CD4-positive, alpha-beta T cell (primary cell): ENCODE measurements around the gene RASL11A. TPM values are rescaled to one million over a fixed set of nuclear protein-coding genes. Genes with fewer than 3 reads are reported as not detected.
"Not testable (repeated sequence)": the region's sequence is repeated elsewhere in the genome, so short reads cannot be mapped to it uniquely, and the experiment has no call there.

Source experiments
- ATAC-seq: fragments of 200-7000 bp; cut with Tn5 transposase; one replicate; pipeline ENCODE4 v1.10.0; 2022; ENCODE audit warnings: mild to moderate bottlenecking; ENCODE audit not compliant: poor library complexity
- CTCF ChIA-PET: fragments of 350-600 bp; sonication (Branson Sonifier 250); formaldehyde crosslinking; loops from one replicate; lab custom pipeline; 2021; ENCODE audit warnings: antibody characterized with exemption, inconsistent platforms; lab: Charles Lee
- POLR2A ChIA-PET: fragments of 350-600 bp; sonication (Branson Sonifier 250); formaldehyde crosslinking; loops from one replicate; lab custom pipeline; 2021; ENCODE audit warnings: antibody characterized with exemption, inconsistent platforms; lab: Charles Lee
- DNase-seq, 14 experiments: peaks; one replicate each; pipeline ENCODE4 v3.0.0-alpha.2; 2013 to 2020; ENCODE audit warnings: mixed read lengths in 2 of 14
- H3K27ac ChIP-seq, 2 donors: one replicate each; pipeline versions ENCODE4 v1.5.1 to v1.7.0; 2013; ENCODE audit warnings: low read length in 2 of 2, low read depth in 1 of 2, mild to moderate bottlenecking in 1 of 2
- H3K27me3 ChIP-seq, 2 experiments: 1 replicate in 1 of 2; 2 replicates in 1 of 2; pipeline versions ENCODE4 v1.6.1 to v1.7.0; 2013; ENCODE audit warnings: low read length in 2 of 2, control low read depth in 1 of 2, mild to moderate bottlenecking in 1 of 2, moderate library complexity in 1 of 2; ENCODE audit not compliant: insufficient read depth in 2 of 2, control insufficient read depth in 1 of 2
- H3K36me3 ChIP-seq: one replicate; pipeline ENCODE4 v1.6.1; 2013; ENCODE audit warnings: low read length, control low read depth; ENCODE audit not compliant: insufficient read depth
- H3K4me1 ChIP-seq: one replicate; pipeline ENCODE4 v1.6.1; 2013; ENCODE audit warnings: low read length, control low read depth; ENCODE audit not compliant: insufficient read depth
- H3K4me3 ChIP-seq: one replicate; pipeline ENCODE4 v1.5.1; 2013; ENCODE audit warnings: mild to moderate bottlenecking, low read length, moderate library complexity
- H3K9me3 ChIP-seq, 2 experiments: 1 replicate in 1 of 2; 2 replicates in 1 of 2; pipeline versions ENCODE4 v1.6.1 to v1.7.0; 2013; ENCODE audit warnings: low read length in 2 of 2, mild to moderate bottlenecking in 2 of 2, control low read depth in 1 of 2, moderate library complexity in 1 of 2; ENCODE audit not compliant: control insufficient read depth in 1 of 2, insufficient read depth in 1 of 2
- H3K27ac Mint-ChIP-seq: one replicate; pipeline ENCODE4 v1.8.0; 2020; ENCODE audit warnings: mixed read lengths
- H3K27me3 Mint-ChIP-seq: one replicate; pipeline ENCODE4 v1.8.0; 2021; ENCODE audit warnings: mixed read lengths
- H3K36me3 Mint-ChIP-seq: one replicate; pipeline ENCODE4 v1.8.0; 2021; ENCODE audit warnings: low read depth, mixed read lengths
- H3K4me1 Mint-ChIP-seq: one replicate; pipeline ENCODE4 v1.8.0; 2021; ENCODE audit warnings: low read depth, mixed read lengths
- H3K4me3 Mint-ChIP-seq: one replicate; pipeline ENCODE4 v1.8.0; 2020; ENCODE audit warnings: mild to moderate bottlenecking, mixed read lengths
- H3K9me3 Mint-ChIP-seq: one replicate; pipeline ENCODE4 v1.8.0; 2020; ENCODE audit warnings: mixed read lengths
- intact Hi-C, 2 experiments: fragments of 100-400 bp; cut with DNase I in 1 of 2; cut with micrococcal nuclease in 1 of 2; formaldehyde crosslinking; loops; one replicate each; pipeline versions ENCODE4 v1.15.1 to v1.9.0; 2023 to 2025; cut with DNase I, micrococcal nuclease
- total RNA-seq, 174 experiments: library from RNA in 2 of 174; stranded (reverse) in 2 of 174; gene quantifications; one replicate each; pipeline ENCODE4 v1.2.3 and lab custom pipeline; 2021 to 2026
- TF ChIP-seq, protein P1 (sequence below): fragments of 200-600 bp; IDR thresholded peaks from one replicate; pipeline ENCODE4 v1.8.0; 2022; ENCODE audit warnings: antibody characterized with exemption, mild to moderate bottlenecking

The RASL11A gene
- total RNA-seq, 2 experiments from 2014 or later, result 2.9 to 4.7 TPM

DNA sequence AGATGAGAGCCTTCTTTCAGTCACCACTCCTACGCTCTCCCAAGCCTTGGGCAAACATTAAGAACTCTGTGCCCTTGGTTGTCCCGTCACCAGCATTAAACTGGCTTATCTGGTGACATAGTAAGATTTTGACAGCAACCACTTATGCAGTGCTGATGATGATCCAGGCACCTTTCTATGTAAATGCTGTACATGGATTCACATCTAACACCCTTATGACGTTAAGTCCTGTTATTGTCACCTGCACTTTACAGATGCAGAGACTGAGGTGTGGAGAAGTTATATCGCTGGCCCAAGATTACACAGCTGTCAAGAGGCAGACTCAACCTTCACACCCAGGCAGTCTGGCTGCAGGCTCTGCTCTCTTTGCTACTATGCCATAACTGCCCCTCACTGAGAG, 25.0 kb downstream of the RASL11A start:
- Histone ChIP-seq H3K4me1 (peaks cover 31% of the 10 kb centered on the region), H3K4me3 (no peak overlapping the region), H3K27me3 (peaks cover 0 to 3% of the 10 kb centered on the region in 2 experiments), H3K36me3 (no peaks in the 10 kb centered on the region), H3K27ac (no peak overlapping the region), H3K9me3 (no peaks in the 10 kb centered on the region)
- H3K36me3 Mint-ChIP-seq, result no peaks in the 10 kb centered on the region
- CTCF ChIA-PET, result no interaction called here
- ATAC-seq, result no peak
- intact Hi-C loops, result no loop called here
- H3K27ac Mint-ChIP-seq, result peak overlapping the region; percentile 86
- no peak overlapping the region for H3K4me3 Mint-ChIP-seq
- no peaks in the 10 kb centered on the region for H3K27me3 Mint-ChIP-seq
- peaks cover 33% of the 10 kb centered on the region for H3K4me1 Mint-ChIP-seq
- POLR2A ChIA-PET, result no interaction called here
- no peaks in the 10 kb centered on the region for H3K9me3 Mint-ChIP-seq
- TF ChIP-seq, protein P1, sequence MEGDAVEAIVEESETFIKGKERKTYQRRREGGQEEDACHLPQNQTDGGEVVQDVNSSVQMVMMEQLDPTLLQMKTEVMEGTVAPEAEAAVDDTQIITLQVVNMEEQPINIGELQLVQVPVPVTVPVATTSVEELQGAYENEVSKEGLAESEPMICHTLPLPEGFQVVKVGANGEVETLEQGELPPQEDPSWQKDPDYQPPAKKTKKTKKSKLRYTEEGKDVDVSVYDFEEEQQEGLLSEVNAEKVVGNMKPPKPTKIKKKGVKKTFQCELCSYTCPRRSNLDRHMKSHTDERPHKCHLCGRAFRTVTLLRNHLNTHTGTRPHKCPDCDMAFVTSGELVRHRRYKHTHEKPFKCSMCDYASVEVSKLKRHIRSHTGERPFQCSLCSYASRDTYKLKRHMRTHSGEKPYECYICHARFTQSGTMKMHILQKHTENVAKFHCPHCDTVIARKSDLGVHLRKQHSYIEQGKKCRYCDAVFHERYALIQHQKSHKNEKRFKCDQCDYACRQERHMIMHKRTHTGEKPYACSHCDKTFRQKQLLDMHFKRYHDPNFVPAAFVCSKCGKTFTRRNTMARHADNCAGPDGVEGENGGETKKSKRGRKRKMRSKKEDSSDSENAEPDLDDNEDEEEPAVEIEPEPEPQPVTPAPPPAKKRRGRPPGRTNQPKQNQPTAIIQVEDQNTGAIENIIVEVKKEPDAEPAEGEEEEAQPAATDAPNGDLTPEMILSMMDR, result no peak
- no peak for DNase-seq

DNA sequence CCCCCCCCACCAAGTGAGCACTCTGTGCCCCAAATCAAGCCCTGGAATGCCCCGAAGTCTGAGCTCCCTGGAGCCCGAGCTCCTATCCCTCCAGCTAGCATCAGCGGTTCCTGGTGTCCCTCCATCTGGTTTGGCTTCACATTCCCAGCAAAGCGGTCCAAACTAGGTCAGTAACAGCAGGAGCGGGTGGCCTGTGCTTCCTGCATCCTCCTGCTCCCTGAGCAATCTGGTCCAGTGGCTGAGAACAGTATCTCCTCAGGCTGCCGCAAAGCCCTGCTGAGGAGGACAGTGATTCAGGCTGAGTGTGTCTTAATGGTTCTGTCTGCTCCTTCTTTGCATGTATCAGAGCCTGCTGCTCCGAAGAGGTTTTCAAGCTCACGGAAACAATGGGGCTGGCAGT, 25.9 kb downstream of the RASL11A start:
- TF ChIP-seq, protein P1, result no peak

DNA sequence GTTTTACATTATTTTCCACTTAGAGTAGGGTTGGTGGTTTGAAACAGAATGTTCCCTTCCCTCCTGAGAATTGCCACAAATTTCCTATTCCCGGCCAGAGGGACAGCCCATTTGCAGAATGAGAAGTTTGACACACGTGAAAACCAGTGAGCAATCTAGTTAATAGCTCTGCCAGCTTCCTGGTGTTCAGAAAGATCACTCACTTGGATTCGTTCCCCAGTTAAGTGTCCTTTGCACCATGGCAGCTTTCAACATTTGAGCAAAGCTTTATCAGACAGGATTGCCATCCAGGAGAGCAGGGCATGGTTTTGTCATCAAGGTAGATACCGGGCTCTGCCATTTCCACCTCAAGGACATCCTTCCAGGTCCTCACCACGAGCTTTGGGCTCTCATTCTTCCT, 28.2 kb downstream of the RASL11A start:
- Histone ChIP-seq H3K27ac (no peak overlapping the region), H3K4me3 (no peak overlapping the region), H3K36me3 (no peaks in the 10 kb centered on the region), H3K27me3 (peaks cover 0 to 3% of the 10 kb centered on the region in 2 experiments), H3K4me1 (peaks cover 20% of the 10 kb centered on the region), H3K9me3 (no peaks in the 10 kb centered on the region)
- ATAC-seq (no peak), DNase-seq (no peak)
- intact Hi-C loops, result no loop called here
- CTCF ChIA-PET, result no interaction called here
- POLR2A ChIA-PET, result no interaction called here
- Mint-ChIP-seq H3K9me3 (peaks cover 4% of the 10 kb centered on the region), H3K4me1 (peaks cover 42% of the 10 kb centered on the region), H3K4me3 (no peak overlapping the region), H3K36me3 (no peaks in the 10 kb centered on the region), H3K27ac (no peak overlapping the region), H3K27me3 (no peaks in the 10 kb centered on the region)
- TF ChIP-seq, protein P1, result no peak

More for the DNA sequence above, 25.9 kb downstream of the RASL11A start:
- Histone ChIP-seq H3K4me3 (no peak overlapping the region), H3K36me3 (no peaks in the 10 kb centered on the region), H3K27ac (no peak overlapping the region), H3K27me3 (peaks cover 0 to 3% of the 10 kb centered on the region in 2 experiments), H3K9me3 (no peaks in the 10 kb centered on the region), H3K4me1 (peaks cover 31% of the 10 kb centered on the region)
- Mint-ChIP-seq H3K9me3 (no peaks in the 10 kb centered on the region), H3K27me3 (no peaks in the 10 kb centered on the region), H3K27ac (no peak overlapping the region), H3K4me3 (no peak overlapping the region), H3K36me3 (no peaks in the 10 kb centered on the region), H3K4me1 (peaks cover 33% of the 10 kb centered on the region)
- ChIA-PET CTCF (interaction anchor here (0.6 kb wide), 1 partner anchor 75 kb away, joined by 3 read pairs; no protein-coding TSS in a partner anchor), POLR2A (no interaction called here)
- DNase-seq (no peak), ATAC-seq (no peak)
- intact Hi-C loops, result no loop called here

DNA sequence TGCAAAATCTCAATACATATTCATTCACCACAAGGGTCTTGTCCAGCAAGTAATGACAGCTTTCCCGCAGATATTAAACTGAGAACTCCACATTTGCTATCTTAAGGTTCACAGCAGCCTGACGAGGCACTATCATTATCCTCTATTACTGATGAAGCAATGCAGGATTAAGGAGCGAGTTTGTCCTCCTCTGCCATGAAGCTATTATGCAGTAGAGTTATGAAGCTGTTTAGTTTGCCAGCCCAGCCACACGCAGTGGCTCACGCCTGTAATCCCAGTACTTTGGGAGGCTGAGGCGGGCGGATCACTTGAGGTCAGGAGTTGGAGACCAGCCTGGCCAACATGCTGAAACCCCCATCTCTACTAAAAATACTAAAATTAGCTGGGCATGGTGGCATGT, 29.8 kb downstream of the RASL11A start:
- CTCF ChIA-PET, H3K27ac Mint-ChIP-seq, H3K9me3 Mint-ChIP-seq, H3K27me3 ChIP-seq, H3K36me3 ChIP-seq, intact Hi-C loops, H3K4me3 ChIP-seq, ATAC-seq, H3K27ac ChIP-seq, H3K4me3 Mint-ChIP-seq, H3K4me1 ChIP-seq, H3K36me3 Mint-ChIP-seq, H3K9me3 ChIP-seq, H3K27me3 Mint-ChIP-seq, DNase-seq: not testable (repeated sequence)
- peaks cover 27% of the 10 kb centered on the region for H3K4me1 Mint-ChIP-seq
- POLR2A ChIA-PET, result interaction anchor here (0.6 kb wide), 1 partner anchor 66 kb away, joined by 3 read pairs; no protein-coding TSS in a partner anchor
